ENCODE measurements around the gene NRBP1.
A peak's percentile ranks its signal among the peaks of the same experiment; 100 is the strongest.

Gene NRBP1

GRCh38 chr2:27485496-27485895 lies 57.1 kb downstream of the NRBP1 start (continued):
- TF ChIP-seq ZBTB11 (tag by site-specific recombination; conservative IDR thresholded peaks at IDR 0.05; ENCODE audit: low read depth) (no peak), ZNF670 (tag by site-specific recombination; IDR thresholded peaks at IDR 0.05; ENCODE audit: low read depth) (no peak), ZNF404 (tag by site-specific recombination; IDR thresholded peaks at IDR 0.05) (no peak), ZNF274 (IDR thresholded peaks at IDR 0.05; ENCODE audit: low read length) (no peak), ZNF274 (tag by site-specific recombination; IDR thresholded peaks at IDR 0.05; ENCODE audit: borderline replicate concordance) (no peak), ZFP69B (tag by site-specific recombination; IDR thresholded peaks at IDR 0.05) (no peak), ZNF112 (tag by site-specific recombination; IDR thresholded peaks at IDR 0.05) (no peak), ZSCAN18 (tag by site-specific recombination; IDR thresholded peaks at IDR 0.05) (no peak), HOXD13 (CRISPR knock-in tag; IDR thresholded peaks at IDR 0.05; ENCODE audit: borderline replicate concordance) (no peak)
- TF ChIP-seq, protein P1, sequence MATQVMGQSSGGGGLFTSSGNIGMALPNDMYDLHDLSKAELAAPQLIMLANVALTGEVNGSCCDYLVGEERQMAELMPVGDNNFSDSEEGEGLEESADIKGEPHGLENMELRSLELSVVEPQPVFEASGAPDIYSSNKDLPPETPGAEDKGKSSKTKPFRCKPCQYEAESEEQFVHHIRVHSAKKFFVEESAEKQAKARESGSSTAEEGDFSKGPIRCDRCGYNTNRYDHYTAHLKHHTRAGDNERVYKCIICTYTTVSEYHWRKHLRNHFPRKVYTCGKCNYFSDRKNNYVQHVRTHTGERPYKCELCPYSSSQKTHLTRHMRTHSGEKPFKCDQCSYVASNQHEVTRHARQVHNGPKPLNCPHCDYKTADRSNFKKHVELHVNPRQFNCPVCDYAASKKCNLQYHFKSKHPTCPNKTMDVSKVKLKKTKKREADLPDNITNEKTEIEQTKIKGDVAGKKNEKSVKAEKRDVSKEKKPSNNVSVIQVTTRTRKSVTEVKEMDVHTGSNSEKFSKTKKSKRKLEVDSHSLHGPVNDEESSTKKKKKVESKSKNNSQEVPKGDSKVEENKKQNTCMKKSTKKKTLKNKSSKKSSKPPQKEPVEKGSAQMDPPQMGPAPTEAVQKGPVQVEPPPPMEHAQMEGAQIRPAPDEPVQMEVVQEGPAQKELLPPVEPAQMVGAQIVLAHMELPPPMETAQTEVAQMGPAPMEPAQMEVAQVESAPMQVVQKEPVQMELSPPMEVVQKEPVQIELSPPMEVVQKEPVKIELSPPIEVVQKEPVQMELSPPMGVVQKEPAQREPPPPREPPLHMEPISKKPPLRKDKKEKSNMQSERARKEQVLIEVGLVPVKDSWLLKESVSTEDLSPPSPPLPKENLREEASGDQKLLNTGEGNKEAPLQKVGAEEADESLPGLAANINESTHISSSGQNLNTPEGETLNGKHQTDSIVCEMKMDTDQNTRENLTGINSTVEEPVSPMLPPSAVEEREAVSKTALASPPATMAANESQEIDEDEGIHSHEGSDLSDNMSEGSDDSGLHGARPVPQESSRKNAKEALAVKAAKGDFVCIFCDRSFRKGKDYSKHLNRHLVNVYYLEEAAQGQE (tag by site-specific recombination; IDR thresholded peaks at IDR 0.05) = no peak

GRCh38 chr2:27489118-27489497 lies 60.7 kb downstream of the NRBP1 start:
- H3K4me3 ChIP-seq (ENCODE audit: low read depth, low read length) = peak overlapping the region; percentile 66
- H3K9me3 ChIP-seq (ENCODE audit: control insufficient read depth, insufficient read depth, low read depth, low read length) = no peaks in the 10 kb centered on the region
- peaks cover 0 to 13% of the 10 kb centered on the region in 2 experiments; a peak in 2 of 3 replicates for H3K36me3 ChIP-seq (ENCODE audit: control insufficient read depth in 2 of 2, insufficient read depth in 1 of 2, low read length in 2 of 2)
- CTCF ChIA-PET = interaction anchor here (0.6 to 1.0 kb wide), 2 partner anchors 140 to 195 kb away, joined by 3 read pairs; partner anchors contain the start of genes CCDC121 and GPN1
- H3K4me1 ChIP-seq (ENCODE audit: control insufficient read depth, insufficient read depth, low read length) = peaks cover 5% of the 10 kb centered on the region; the same call in 1 of the 2 replicates
- H3K27ac ChIP-seq (ENCODE audit: extremely low read depth, low read depth, low read length) = no peak overlapping the region
- POLR2A ChIA-PET = no interaction called here
- TF ChIP-seq ZBTB7A (tag by site-specific recombination; IDR thresholded peaks at IDR 0.05; ENCODE audit: low read depth) (no peak), ZNF529 (tag by site-specific recombination; IDR thresholded peaks at IDR 0.05; ENCODE audit: insufficient replicate concordance) (no peak), ZSCAN16 (tag by site-specific recombination; IDR thresholded peaks at IDR 0.05) (no peak), ZNF558 (tag by site-specific recombination; IDR thresholded peaks at IDR 0.05) (0 out of 2 replicates have a peak, but pooled peaks have one; percentile 43), ZNF155 (tag by site-specific recombination; IDR thresholded peaks at IDR 0.05) (no peak), ZNF585B (tag by site-specific recombination; IDR thresholded peaks at IDR 0.05) (no peak), ZNF658 (tag by site-specific recombination; IDR thresholded peaks at IDR 0.05) (no peak), ZNF596 (tag by site-specific recombination; IDR thresholded peaks at IDR 0.05) (no peak), ZNF555 (tag by site-specific recombination; conservative IDR thresholded peaks at IDR 0.05) (no peak), SETDB1 (IDR thresholded peaks at IDR 0.05; ENCODE audit: insufficient read length, low read length) (no peak), GLIS1 (tag by site-specific recombination; IDR thresholded peaks at IDR 0.05) (no peak), ZNF514 (tag by site-specific recombination; IDR thresholded peaks at IDR 0.05) (no peak), ZNF2 (tag by site-specific recombination; IDR thresholded peaks at IDR 0.05) (0 out of 2 replicates have a peak, but pooled peaks have one; percentile 27), ZNF530 (tag by site-specific recombination; IDR thresholded peaks at IDR 0.05; ENCODE audit: low read depth) (no peak)
- TF ChIP-seq, protein P2, sequence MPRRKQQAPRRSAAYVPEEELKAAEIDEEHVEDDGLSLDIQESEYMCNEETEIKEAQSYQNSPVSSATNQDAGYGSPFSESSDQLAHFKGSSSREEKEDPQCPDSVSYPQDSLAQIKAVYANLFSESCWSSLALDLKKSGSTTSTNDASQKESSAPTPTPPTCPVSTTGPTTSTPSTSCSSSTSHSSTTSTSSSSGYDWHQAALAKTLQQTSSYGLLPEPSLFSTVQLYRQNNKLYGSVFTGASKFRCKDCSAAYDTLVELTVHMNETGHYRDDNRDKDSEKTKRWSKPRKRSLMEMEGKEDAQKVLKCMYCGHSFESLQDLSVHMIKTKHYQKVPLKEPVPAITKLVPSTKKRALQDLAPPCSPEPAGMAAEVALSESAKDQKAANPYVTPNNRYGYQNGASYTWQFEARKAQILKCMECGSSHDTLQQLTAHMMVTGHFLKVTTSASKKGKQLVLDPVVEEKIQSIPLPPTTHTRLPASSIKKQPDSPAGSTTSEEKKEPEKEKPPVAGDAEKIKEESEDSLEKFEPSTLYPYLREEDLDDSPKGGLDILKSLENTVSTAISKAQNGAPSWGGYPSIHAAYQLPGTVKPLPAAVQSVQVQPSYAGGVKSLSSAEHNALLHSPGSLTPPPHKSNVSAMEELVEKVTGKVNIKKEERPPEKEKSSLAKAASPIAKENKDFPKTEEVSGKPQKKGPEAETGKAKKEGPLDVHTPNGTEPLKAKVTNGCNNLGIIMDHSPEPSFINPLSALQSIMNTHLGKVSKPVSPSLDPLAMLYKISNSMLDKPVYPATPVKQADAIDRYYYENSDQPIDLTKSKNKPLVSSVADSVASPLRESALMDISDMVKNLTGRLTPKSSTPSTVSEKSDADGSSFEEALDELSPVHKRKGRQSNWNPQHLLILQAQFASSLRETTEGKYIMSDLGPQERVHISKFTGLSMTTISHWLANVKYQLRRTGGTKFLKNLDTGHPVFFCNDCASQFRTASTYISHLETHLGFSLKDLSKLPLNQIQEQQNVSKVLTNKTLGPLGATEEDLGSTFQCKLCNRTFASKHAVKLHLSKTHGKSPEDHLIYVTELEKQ (tag by site-specific recombination; IDR thresholded peaks at IDR 0.05; ENCODE audit: borderline replicate concordance) = no peak

Measured in HEK293 (cell line).